ENCODE results near the gene KCTD4. TPM values are rescaled to one million over a fixed set of nuclear protein-coding genes. Genes with fewer than 3 reads are reported as not detected.

KCTD4 gene
- total RNA-seq, 1 donor from 2014 or later = not detected

DNA sequence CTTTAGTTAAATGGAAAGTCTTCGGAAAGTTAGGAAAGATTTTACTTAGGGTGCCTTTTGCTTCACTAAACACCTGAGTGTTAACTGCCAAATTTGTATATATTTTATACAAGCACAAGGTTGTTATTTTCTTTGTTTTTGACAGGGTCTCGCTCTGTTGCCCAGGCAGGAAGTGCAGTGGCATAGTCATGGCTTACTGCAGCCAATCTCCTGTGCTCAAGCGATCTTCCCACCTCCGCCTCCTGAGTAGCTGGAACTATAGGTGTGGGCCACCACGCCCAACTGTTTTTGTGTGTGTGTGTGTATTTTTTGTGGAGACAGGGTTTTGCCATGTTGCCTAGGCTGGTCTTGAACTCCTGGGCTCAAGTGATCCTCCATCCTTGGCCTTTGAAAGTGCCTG, 16.2 kb downstream of the KCTD4 start:
- ATAC-seq (no peak), DNase-seq (no peak)
- intact Hi-C loops (cut with micrococcal nuclease) = no loop called here

GRCh38 chr13:45180713-45181601, 19.9 kb downstream of the KCTD4 start:
- DNase-seq (no peak), ATAC-seq (no peak)
- intact Hi-C loops (cut with micrococcal nuclease) = no loop called here

DNA sequence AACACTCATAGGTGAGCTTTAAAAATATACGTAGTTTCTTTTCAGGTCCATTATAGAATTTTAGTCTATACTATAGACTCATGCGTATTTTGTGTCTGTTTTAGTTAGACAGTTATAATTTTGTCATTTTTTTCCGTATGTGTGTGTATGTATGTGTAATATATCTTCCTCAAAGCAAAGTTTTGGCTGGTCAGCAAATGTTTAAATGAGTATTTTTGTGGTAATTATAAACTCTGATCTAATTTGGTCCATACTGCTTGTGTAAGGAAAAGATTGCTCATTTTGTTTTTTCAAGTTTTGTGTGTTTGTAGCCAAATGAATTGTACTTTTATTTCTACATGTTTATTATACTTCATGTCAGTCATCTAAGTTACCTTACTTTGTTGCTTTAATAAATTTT, 20.5 kb downstream of the KCTD4 start:
- intact Hi-C loops (cut with micrococcal nuclease) = no loop called here
- no peak for ATAC-seq
- DNase-seq = no peak

DNA sequence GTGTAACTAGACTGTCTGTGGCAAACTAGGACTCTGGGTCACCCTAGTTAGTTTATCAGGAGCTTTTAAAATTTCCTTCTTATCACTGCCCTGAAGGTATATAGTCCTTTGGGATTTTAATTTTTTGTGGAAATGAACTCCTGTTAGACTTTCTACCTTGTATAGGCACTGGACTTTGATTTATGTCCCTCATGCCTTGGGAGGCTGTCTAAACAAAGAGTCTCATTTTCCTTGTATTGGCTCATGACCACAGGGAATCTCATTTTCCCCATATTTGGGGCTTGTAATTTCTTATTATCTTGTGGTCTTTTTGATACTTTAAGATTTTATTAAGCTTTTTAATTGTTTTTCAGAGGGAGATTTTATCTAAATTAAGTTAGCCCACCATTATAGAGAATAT, 21.4 kb downstream of the KCTD4 start:
- ATAC-seq = no peak
- intact Hi-C loops (cut with micrococcal nuclease) = no loop called here
- no peak for DNase-seq

DNA sequence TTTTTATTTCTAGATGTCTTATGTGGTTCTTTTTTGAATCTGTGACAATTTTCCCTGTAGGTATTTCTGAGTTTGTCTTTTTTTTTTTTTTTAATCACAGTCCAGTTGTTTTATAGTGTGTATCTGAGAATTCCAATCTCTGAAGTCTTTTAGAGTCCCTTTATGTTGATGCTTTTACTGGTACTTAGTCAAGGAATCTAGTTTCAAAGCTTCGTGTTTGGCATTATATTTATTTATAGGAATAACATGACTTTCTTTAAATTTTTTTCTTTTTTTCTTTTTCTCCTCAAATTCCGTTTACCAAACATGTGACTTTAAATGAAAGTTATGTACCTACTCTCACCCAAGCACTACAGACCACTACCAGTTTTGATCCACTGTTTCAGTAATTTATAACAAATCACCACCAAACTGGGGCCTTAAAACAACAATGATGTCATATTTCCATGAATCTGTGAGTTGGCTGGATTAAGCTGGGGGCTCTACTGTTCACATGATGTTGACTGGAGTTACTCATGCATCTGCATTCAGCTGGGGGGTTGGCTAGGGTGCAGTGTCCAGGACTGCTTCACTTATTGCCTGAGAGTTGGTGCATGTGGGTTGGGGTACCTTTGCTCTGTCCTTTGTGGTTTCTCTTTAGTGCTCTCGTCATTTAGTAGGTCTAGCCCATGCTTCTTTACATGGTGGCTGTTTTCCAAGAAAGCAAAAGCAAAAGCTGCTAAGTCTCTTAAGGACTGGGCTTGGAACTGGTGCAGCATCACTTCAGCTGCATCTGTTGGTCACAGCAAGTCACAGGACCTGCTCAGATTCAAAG, 22.3 kb downstream of the KCTD4 start:
- no peak for DNase-seq
- intact Hi-C loops (cut with micrococcal nuclease) = no loop called here
- ATAC-seq = peak; percentile 41

GRCh38 chr13:45174478-45174877, 26.4 kb downstream of the KCTD4 start:
- intact Hi-C loops (cut with micrococcal nuclease) = no loop called here
- no peak for DNase-seq
- ATAC-seq = no peak

DNA sequence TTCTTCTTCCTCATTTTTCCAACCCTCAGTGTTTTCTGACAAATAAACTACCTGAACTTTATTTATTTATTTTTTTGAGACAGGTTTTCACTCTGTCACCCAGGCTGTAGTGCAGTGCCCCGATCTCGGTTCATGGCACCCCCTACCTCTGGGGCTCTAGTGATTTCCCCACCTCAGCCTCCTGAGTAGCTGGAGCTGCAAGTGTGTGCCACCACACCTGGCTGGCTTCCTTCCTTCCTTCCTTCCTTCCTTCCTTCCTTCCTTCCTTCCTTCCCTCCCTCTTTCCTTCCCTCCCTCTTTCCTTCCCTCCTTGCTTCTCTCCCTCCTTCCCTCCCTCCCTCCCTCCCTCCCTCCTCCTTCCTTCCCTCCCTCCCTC, 32.3 kb downstream of the KCTD4 start:
- DNase-seq = no peak
- ATAC-seq = peak; percentile 17

DNA sequence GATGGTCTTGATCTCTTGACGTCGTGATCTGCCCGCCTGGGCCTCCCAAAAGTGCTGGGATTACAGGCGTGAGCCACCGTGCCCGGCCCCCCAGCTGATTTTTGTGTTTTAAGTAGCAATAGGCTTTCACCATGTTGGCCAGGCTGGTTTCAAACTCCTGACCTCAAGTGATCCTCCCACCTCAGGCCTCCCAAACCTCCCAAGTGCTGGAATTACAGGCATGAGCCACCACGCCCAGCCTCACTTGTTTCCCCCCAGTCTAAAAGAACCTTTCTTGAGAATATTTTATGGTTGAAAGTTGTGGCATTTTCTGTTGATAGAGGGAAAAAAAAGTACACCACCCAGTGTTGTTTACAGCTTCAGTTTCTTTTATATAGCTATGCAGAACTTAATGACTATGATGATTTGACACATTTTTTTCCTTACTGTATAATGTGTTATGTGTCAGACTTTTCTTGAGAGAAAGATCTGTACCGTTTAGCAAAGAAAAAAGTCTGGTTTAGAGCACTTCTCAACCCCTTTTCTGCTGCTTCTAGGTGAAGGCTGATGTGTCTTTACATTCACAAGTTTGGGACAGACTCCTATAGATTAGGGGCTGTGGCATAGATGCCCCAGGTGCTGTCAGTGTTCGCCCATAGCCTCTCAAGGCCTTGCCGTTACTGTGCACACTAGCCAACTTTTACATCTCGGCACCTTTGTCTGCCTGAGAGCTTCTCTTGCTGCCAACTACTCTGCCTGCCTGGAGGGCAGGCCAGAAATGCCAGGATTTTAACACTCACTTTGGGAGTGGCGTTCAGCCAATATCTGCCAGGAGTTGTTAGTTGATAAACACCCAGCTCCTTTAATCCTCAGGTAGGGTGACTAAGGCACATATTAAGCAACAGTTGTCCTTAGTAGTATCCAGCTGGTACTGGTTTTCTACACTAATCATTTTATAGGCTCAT, 33.0 kb downstream of the KCTD4 start:
- ATAC-seq = peak; percentile 97
- intact Hi-C loops (cut with micrococcal nuclease) = no loop called here
- peak; percentile 44 for DNase-seq

More for the DNA sequence above, 32.3 kb downstream of the KCTD4 start:
- intact Hi-C loops (cut with micrococcal nuclease) = no loop called here

- intact Hi-C loops (cut with micrococcal nuclease) = no loop called here
Observed at GRCh38 chr13:45166858-45167257, 34.0 kb downstream of the KCTD4 start.

DNA sequence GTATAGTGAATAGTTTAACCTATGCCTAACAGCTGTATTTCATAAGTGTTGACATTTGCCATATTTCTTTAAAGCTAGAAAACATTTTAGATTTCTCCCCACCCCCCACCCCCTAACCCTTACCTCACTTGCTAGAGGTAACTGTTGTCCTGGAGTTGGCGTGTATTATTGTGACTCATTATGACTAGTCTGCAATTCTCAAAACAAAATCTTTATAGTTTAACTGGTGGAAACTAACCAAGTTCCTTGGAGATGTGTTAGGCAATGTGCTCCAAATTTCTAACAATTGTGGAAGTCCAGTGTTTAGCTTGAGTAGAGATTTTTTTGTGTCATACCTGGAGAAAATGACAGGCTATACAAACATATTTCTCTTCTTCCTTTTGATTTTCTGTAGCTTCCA, 38.0 kb downstream of the KCTD4 start:
- ATAC-seq (no peak), DNase-seq (no peak)
- intact Hi-C loops (cut with micrococcal nuclease) = no loop called here

More at GRCh38 chr13:45166858-45167257, 34.0 kb downstream of the KCTD4 start:
- no peak for ATAC-seq
- no peak for DNase-seq

DNA sequence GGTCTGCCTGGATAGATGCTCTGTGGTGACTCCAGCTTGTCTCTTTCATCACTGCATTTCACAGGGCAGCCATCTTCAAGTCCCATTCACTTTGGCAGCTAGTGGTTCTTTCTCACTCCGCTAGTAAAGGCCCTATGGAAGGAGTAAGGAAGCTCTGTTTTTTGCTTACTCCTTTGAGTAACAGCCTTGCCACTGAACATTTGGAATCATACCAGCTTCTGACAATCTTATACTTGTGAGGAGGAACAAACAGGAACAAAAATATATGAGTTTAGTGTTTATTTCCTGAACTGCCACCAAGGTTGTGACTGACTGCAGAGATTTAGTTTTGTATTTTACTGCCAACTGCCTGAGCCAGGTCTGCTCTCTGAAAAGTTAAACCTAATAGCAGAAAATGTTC, 38.7 kb downstream of the KCTD4 start:
- intact Hi-C loops (cut with micrococcal nuclease) = no loop called here
- DNase-seq (no peak), ATAC-seq (no peak)

GRCh38 chr13:45156565-45157361, 44.1 kb downstream of the KCTD4 start:
- ATAC-seq (no peak), DNase-seq (no peak)
- intact Hi-C loops (cut with micrococcal nuclease) = no loop called here

GRCh38 chr13:45149964-45150363, 50.9 kb downstream of the KCTD4 start:
- intact Hi-C loops (cut with micrococcal nuclease) = no loop called here
- no peak for DNase-seq
- ATAC-seq = no peak

- DNase-seq (no peak), ATAC-seq (peak; percentile 48)
- intact Hi-C loops (cut with micrococcal nuclease) = no loop called here
Observed at GRCh38 chr13:45143346-45143751, 57.5 kb downstream of the KCTD4 start.

Other genes starting within 250 kb of the KCTD4 start
- gene NUFIP1, start 211.6 kb downstream of the KCTD4 start, total RNA-seq = 2.9 TPM
- gene GPALPP1, start 211.5 kb downstream of the KCTD4 start, total RNA-seq = 10.7 TPM
- gene GTF2F2, start 80.5 kb downstream of the KCTD4 start, total RNA-seq = 22.8 TPM
- gene TPT1, start 140.1 kb upstream of the KCTD4 start, total RNA-seq = 4,849 TPM
- gene SLC25A30, start 217.3 kb upstream of the KCTD4 start, total RNA-seq = 194 TPM

Data from left ventricle myocardium superior (tissue), 1 donor.